Upper lobe of right lung (tissue), 1 donor: ENCODE data around the gene NFKBIE. TPM values are rescaled to one million over a fixed set of nuclear protein-coding genes. Genes with fewer than 3 reads are reported as not detected.

Experiments used
- ATAC-seq: fragments of 200-7000 bp; cut with Tn5 transposase; one replicate; pipeline ENCODE4 v1.9.1; 2020; ENCODE audit warnings: mild to moderate bottlenecking, moderate library complexity
- DNase-seq: peaks from one replicate; pipeline ENCODE4 v3.0.0-alpha.2; 2020
- H3K27ac ChIP-seq: fragments of 200-600 bp; one replicate; pipeline ENCODE4 v1.8.0; 2022
- H3K27me3 ChIP-seq: fragments of 200-600 bp; one replicate; pipeline ENCODE4 v1.8.0; 2022; ENCODE audit warnings: mild to moderate bottlenecking
- H3K36me3 ChIP-seq: fragments of 200-600 bp; one replicate; pipeline ENCODE4 v1.8.0; 2022
- H3K4me1 ChIP-seq: fragments of 200-600 bp; one replicate; pipeline ENCODE4 v1.8.0; 2022
- H3K4me3 ChIP-seq: fragments of 200-600 bp; one replicate; pipeline ENCODE4 v1.8.0; 2022; ENCODE audit warnings: mild to moderate bottlenecking
- H3K9me3 ChIP-seq: fragments of 200-600 bp; one replicate; pipeline ENCODE4 v1.8.0; 2022
- intact Hi-C: fragments of 100-400 bp; cut with DNase I; formaldehyde crosslinking; loops from one replicate; pipeline ENCODE4 v1.11.0; 2022
- total RNA-seq: library from RNA; stranded (reverse); fragmentation: NEBNext Ultra II Directional; extraction: Animal tissue kit (Norgen Biotek cat#: 25700); gene quantifications from one replicate; pipeline ENCODE4 v1.2.1, GENCODE V29; 2021
- TF ChIP-seq, protein P1 (sequence below): fragments of 200-600 bp; IDR thresholded peaks from one replicate; pipeline ENCODE4 v1.8.0; 2022; ENCODE audit warnings: antibody characterized with exemption
- donor health status: DM: no; HTN: yes; CAD: no; lungs with severe emphysema.

Gene NFKBIE
- total RNA-seq, 1 donor from 2014 or later, result 7.1 TPM

DNA sequence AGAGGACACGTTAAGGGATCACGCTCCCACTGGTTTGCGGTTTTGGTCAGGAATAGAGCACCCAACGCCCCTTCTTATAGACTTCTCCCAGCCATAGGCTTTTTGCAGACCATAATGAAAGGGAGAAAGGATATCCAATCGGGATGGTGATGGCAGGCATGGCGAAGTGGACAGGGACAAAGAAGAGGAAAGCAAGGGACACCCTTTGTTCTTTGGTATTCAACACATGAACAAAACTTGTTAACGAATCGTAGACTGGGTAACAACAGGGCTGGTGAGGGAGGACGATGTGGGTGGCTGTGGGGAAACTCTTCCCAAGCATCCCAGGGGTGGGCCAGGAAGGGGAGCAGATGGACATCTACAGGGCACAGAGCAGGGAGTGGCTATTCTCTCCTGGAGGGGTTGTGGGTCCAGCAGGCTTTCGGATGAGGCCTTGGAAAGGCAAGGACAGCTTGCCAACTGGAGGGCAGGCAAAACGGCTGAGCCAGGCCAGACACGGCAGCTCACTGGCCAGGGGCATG is 19.9 kb downstream of the NFKBIE start:
- Histone ChIP-seq H3K4me1 (peaks cover 18% of the 10 kb centered on the region), H3K27me3 (no peaks in the 10 kb centered on the region), H3K4me3 (peak overlapping the region; percentile 96), H3K36me3 (peaks cover 18% of the 10 kb centered on the region), H3K27ac (peak overlapping the region; percentile 93), H3K9me3 (no peaks in the 10 kb centered on the region)
- TF ChIP-seq, protein P1, sequence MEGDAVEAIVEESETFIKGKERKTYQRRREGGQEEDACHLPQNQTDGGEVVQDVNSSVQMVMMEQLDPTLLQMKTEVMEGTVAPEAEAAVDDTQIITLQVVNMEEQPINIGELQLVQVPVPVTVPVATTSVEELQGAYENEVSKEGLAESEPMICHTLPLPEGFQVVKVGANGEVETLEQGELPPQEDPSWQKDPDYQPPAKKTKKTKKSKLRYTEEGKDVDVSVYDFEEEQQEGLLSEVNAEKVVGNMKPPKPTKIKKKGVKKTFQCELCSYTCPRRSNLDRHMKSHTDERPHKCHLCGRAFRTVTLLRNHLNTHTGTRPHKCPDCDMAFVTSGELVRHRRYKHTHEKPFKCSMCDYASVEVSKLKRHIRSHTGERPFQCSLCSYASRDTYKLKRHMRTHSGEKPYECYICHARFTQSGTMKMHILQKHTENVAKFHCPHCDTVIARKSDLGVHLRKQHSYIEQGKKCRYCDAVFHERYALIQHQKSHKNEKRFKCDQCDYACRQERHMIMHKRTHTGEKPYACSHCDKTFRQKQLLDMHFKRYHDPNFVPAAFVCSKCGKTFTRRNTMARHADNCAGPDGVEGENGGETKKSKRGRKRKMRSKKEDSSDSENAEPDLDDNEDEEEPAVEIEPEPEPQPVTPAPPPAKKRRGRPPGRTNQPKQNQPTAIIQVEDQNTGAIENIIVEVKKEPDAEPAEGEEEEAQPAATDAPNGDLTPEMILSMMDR, result no peak
- no peak for ATAC-seq
- intact Hi-C loops, result no loop called here
- DNase-seq, result no peak

DNA sequence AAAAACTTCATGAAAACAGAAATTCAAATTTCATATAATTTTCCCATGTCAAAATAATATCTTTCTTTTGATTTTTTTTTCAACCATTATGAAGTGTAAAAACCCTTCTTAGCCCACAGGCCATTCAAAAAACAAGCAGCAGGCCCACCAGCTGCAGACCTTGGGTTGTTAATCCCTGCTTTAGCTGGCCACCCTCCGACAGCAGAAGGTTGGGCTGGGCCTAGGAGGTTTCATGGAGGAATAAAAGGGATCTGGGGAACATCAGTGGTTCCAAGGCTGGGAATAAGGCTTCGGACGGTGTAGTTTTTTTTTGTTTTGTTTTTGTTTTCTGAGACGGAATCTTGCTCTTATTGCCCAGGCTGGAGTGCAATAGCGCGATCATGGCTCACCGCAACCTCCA is 22.0 kb downstream of the NFKBIE start:
- no peaks in the 10 kb centered on the region for H3K27me3 ChIP-seq
- TF ChIP-seq, protein P1, result no peak
- no peaks in the 10 kb centered on the region for H3K9me3 ChIP-seq
- no peaks in the 10 kb centered on the region for H3K36me3 ChIP-seq
- H3K4me1 ChIP-seq, result peaks cover under 1% of the 10 kb centered on the region
- no peak overlapping the region for H3K27ac ChIP-seq
- DNase-seq, result no peak
- intact Hi-C loops, result no loop called here
- H3K4me3 ChIP-seq, result no peak overlapping the region
- no peak for ATAC-seq

DNA sequence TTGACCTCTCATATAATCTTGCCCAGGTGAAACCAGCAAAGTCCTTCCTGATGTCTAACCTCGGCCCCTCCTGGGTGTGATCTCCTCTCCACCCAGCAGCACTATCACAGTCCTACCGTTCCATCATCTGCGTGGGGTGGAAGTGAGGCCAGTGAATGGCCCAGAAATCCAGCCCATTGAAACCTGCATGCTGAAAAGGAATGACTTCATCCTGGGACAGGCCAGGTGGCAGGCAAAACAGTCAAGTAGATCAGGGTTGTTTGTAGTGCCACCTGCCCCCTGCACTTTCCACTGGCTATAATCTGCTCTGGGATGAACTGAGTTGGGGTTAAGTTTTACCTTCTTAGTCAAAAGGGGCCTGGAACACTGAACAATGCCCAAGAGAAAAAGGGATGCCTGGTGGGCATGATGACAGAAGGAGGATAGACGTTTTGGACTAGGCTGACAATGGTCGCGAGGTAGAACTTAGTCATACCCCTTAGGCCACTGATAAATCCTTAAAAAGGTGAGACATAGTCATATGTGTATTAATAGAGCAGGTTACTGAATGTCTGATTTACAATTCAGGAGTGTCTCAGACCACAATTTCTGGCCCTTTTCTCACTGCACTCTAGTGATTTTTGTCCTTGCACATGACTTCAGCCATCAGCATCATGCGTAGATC is 26.5 kb downstream of the NFKBIE start:
- DNase-seq, result no peak
- no peaks in the 10 kb centered on the region for H3K36me3 ChIP-seq
- no peak for ATAC-seq
- TF ChIP-seq, protein P1, result no peak
- H3K4me1 ChIP-seq, result peaks cover 22% of the 10 kb centered on the region
- intact Hi-C loops, result loop anchor here (5.0 kb wide), 1 partner anchor 57 kb away; no protein-coding TSS in a partner anchor
- no peaks in the 10 kb centered on the region for H3K27me3 ChIP-seq
- H3K4me3 ChIP-seq, result no peak overlapping the region
- peak overlapping the region; percentile 90 for H3K27ac ChIP-seq
- no peaks in the 10 kb centered on the region for H3K9me3 ChIP-seq

DNA sequence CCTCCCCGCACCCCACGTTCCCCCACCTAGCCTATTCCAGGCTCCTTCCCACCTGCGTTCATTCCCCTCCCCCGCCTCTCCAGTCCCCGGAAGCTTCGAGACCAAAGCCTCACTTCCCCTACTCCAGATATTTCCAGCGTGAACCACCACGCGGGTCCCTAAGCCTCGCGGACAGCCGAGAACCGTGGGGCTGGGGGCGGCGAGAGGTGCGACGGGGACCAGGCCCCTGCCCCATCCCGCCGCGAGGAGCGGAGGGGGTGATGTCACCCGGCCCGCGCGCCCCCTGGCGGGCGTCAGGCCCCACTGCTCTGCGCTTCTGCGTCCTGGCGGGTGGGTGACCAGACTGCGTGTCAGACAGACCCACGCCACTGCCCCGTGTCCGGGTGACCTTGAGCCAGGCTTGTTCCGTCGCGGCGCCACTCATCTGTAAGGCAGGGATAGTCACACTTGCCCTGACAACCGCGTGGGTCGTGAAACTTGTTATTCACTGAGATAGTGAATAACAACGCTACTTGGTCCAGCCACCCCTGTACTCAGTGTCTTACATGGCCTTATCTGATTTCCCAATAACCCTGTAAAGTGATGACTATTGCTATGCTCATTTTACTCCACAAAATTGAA is 27.4 kb downstream of the NFKBIE start:
- peak overlapping the region; percentile 63 for H3K4me3 ChIP-seq
- no peaks in the 10 kb centered on the region for H3K27me3 ChIP-seq
- intact Hi-C loops, result loop anchor here (5.0 kb wide), 1 partner anchor 56 kb away; no protein-coding TSS in a partner anchor
- H3K9me3 ChIP-seq, result no peaks in the 10 kb centered on the region
- H3K27ac ChIP-seq, result peak overlapping the region; percentile 90
- peaks cover 30% of the 10 kb centered on the region for H3K4me1 ChIP-seq
- DNase-seq, result peak; percentile 92
- peaks cover 6% of the 10 kb centered on the region for H3K36me3 ChIP-seq
- ATAC-seq, result peak; percentile 92
- TF ChIP-seq, protein P1, result peak; percentile 97

DNA sequence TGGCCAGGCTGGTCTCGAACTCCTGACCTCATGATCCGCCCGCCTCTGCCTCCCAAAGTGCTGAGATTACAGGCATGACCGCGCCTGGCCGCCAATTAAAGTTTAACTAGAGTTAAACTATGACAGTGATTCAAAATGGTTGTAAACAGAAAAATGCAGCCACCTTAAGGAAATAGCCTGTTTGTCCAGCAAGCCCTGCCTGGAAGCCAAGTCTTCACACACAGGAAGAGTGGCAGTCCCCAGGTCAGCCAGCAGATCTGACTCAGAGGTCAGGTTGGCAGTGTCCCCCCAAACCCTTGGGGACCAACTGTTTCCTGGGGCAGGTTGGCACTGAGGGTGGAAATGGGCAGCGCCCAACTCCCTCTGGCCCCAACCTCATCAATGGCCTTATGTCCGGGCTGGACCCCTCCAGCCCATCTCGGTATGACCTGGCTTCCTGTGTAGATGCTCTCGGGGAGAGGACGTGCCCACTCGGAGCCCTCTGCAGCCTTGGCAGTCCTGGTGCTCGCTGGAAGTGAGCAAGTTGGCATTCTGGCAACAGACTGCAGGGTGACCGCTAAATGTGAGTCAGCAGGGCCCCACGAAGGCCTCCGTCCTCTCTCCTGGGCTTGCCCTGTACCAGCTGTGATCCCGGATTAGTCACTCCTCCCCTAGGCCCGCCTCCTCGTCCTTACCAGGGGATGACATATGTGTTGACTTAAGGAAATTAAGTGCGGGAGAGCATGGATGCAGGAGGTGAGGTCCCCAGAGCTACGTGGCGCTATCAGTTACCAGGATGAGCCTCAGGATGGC is 28.1 kb downstream of the NFKBIE start:
- ATAC-seq, result peak; percentile 94

More for the DNA sequence above, 28.1 kb downstream of the NFKBIE start:
- TF ChIP-seq, protein P1, result no peak
- Histone ChIP-seq H3K27me3 (no peaks in the 10 kb centered on the region), H3K9me3 (no peaks in the 10 kb centered on the region), H3K4me3 (peak overlapping the region; percentile 63), H3K4me1 (peaks cover 30% of the 10 kb centered on the region), H3K27ac (peak overlapping the region; percentile 90), H3K36me3 (peaks cover 12% of the 10 kb centered on the region)
- peak; percentile 94 for DNase-seq
- intact Hi-C loops, result loop anchor here (5.0 kb wide), 1 partner anchor 55 kb away; no protein-coding TSS in a partner anchor
